Transverse colon (tissue), 4 donors: ENCODE data around the gene FDPS. TPM values are rescaled to one million over a fixed set of nuclear protein-coding genes. Genes with fewer than 3 reads are reported as not detected.

Experiments used
- DNase-seq: peaks from one replicate; pipeline ENCODE4 v3.0.0-alpha.2; 2019
- H3K27ac ChIP-seq, 4 donors: fragments of 200-600 bp; sonication (generic); 2 replicates each; pipeline ENCODE4 v1.5.1; 2016 to 2018; ENCODE audit warnings: inconsistent platforms in 4 of 4
- H3K27me3 ChIP-seq: fragments of 200-600 bp; sonication (generic); 2 replicates; pipeline ENCODE4 v1.5.1; 2017; ENCODE audit warnings: inconsistent platforms
- H3K36me3 ChIP-seq, 4 donors: fragments of 200-600 bp; sonication (generic); 2 replicates each; pipeline ENCODE4 v1.5.1; 2017 to 2019; ENCODE audit warnings: inconsistent platforms in 4 of 4
- H3K4me1 ChIP-seq, 4 donors: fragments of 200-600 bp; sonication (generic); 2 replicates each; pipeline ENCODE4 v1.5.1; 2017 to 2020; ENCODE audit warnings: inconsistent platforms in 4 of 4
- H3K4me3 ChIP-seq, 4 donors: fragments of 200-600 bp; sonication (generic); 1 replicate in 1 of 4; 2 replicates in 3 of 4; pipeline versions ENCODE4 v1.5.1 to v1.6.1; 2017 to 2019; ENCODE audit warnings: inconsistent platforms in 4 of 4
- H3K9me3 ChIP-seq, 2 donors: fragments of 200-600 bp; sonication (generic); 2 replicates each; pipeline ENCODE4 v1.5.1; 2017 to 2019; ENCODE audit warnings: inconsistent platforms in 2 of 2
- CTCF ChIP-seq, 5 experiments: fragments of 200-600 bp in 3 of 5; fragments of 450-650 bp in 2 of 5; sonication (generic) in 3 of 5; IDR thresholded peaks; 1 replicate in 2 of 5; 2 replicates in 3 of 5; pipeline ENCODE4 v1.5.1; 2016 to 2017; ENCODE audit warnings: antibody characterized with exemption in 5 of 5, inconsistent platforms in 3 of 5, mild to moderate bottlenecking in 2 of 5, moderate library complexity in 1 of 5
- EP300 ChIP-seq: sonication (generic); formaldehyde crosslinking; IDR thresholded peaks from one replicate; pipeline ENCODE4 v1.6.1; 2017; ENCODE audit warnings: antibody characterized with exemption, low read depth
- POLR2A ChIP-seq: fragments of 450-650 bp; IDR thresholded peaks from one replicate; pipeline ENCODE4 v1.6.1; 2016; ENCODE audit warnings: antibody characterized with exemption, mild to moderate bottlenecking, moderate library complexity
- POLR2AphosphoS5 ChIP-seq, 3 donors: sonication (generic); formaldehyde crosslinking; IDR thresholded peaks; one replicate each; pipeline ENCODE4 v1.6.1; 2016; ENCODE audit warnings: antibody characterized with exemption in 3 of 3
- WGBS, 2 donors: methylation state at CpG; one replicate each; pipeline ENCODE4 v1.1.5; 2018; ENCODE audit warnings: low coverage in 1 of 2; 5-methylcytosine and 5-hydroxymethylcytosine counted together
- in situ Hi-C, 4 donors: fragments of 200-750 bp; cut with MboI; loops; one replicate each; pipeline versions ENCODE4 v1.15.0 to v1.15.1; 2017; ENCODE audit warnings: low sequenced_read_pairs in 3 of 4, low pct_ligation_motif_present in 1 of 4, low pct_unique_long_range_greater_than_20kb in 1 of 4
- intact Hi-C: fragments of 100-400 bp; cut with DNase I; formaldehyde crosslinking; loops from one replicate; pipeline ENCODE4 v1.15.1; 2023; ENCODE audit warnings: low total_unique reads
- total RNA-seq, 4 donors: library from RNA; depleted of rRNA; stranded (reverse); fragments of >200 nt; gene quantifications; one replicate each; pipeline ENCODE4 v1.1.0, GENCODE V29; 2016

Gene FDPS
- total RNA-seq, 4 donors from 2014 or later, result 73.7 to 158 (median 104) TPM

- Histone ChIP-seq H3K36me3 (no peaks in the 10 kb centered on the region), H3K4me1 (peaks cover 5 to 24% (median 20%) of the 10 kb centered on the region in 4 donors), H3K27ac (peak overlapping the region; percentile 85 to 86 (median 85)), H3K4me3 (peak overlapping the region; percentile 56 to 90 (median 70)), H3K27me3 (no peaks in the 10 kb centered on the region), H3K9me3 (no peaks in the 10 kb centered on the region)
- 0% methylated on average over 27 of the region's 29 CpGs; no CpG with 5 or more reads in 1 of the 2 donors for WGBS, 2 donors
- intact Hi-C loops (loop anchor here (5.0 kb wide), 1 partner anchor 44 kb away; the partner anchor contains the start of gene RUSC1), in situ Hi-C loops (loop anchor here in 3 of 4 donors (5.0 to 10.0 kb wide), 2 partner anchors 44 to 47 kb away; partner anchors contain the start of gene RUSC1 (in 3 of the 3))
- TF ChIP-seq CTCF (IDR thresholded peaks at IDR 0.05) (peak; percentile 16 to 61 (median 26)), POLR2A (no peak)
- peak; percentile 74 for DNase-seq
Observed at GRCh38 chr1:155277902-155278688, 30.6 kb upstream of the FDPS start.

GRCh38 chr1:155278689-155279160, 29.9 kb upstream of the FDPS start:
- TF ChIP-seq CTCF (IDR thresholded peaks at IDR 0.05), result peak in 2 of 5 experiments; percentile 0 to 2
- no peak for TF ChIP-seq POLR2A
- Histone ChIP-seq H3K9me3 (no peaks in the 10 kb centered on the region), H3K27ac (peak overlapping the region in 1 of 4 donors; percentile 86), H3K4me3 (peak overlapping the region in 1 of 4 donors; percentile 90), H3K36me3 (no peaks in the 10 kb centered on the region), H3K4me1 (peaks cover 5 to 22% (median 18%) of the 10 kb centered on the region in 4 donors), H3K27me3 (no peaks in the 10 kb centered on the region)
- in situ Hi-C loops, result loop anchor here in 3 of 4 donors (5.0 to 10.0 kb wide), 2 partner anchors 44 to 46 kb away; partner anchors contain the start of gene RUSC1 (in 3 of the 3)
- DNase-seq, result no peak
- 59 to 63% methylated on average over 9 to 10 of the region's 10 CpGs for WGBS, 2 donors
- intact Hi-C loops, result loop anchor here (5.0 kb wide), 1 partner anchor 44 kb away; the partner anchor contains the start of gene RUSC1

GRCh38 chr1:155279268-155279667, 29.4 kb upstream of the FDPS start:
- no peak for DNase-seq
- in situ Hi-C loops (loop anchor here in 3 of 4 donors (5.0 to 10.0 kb wide), 2 partner anchors 43 to 46 kb away; partner anchors contain the start of gene RUSC1 (in 3 of the 3)), intact Hi-C loops (loop anchor here (5.0 kb wide), 1 partner anchor 43 kb away; the partner anchor contains the start of gene RUSC1)
- Histone ChIP-seq H3K27me3 (no peaks in the 10 kb centered on the region), H3K27ac (no peak overlapping the region), H3K4me1 (peaks cover 5 to 18% (median 14%) of the 10 kb centered on the region in 4 donors), H3K4me3 (no peak overlapping the region), H3K9me3 (no peaks in the 10 kb centered on the region), H3K36me3 (no peaks in the 10 kb centered on the region)
- TF ChIP-seq CTCF (IDR thresholded peaks at IDR 0.05), result no peak
- no peak for TF ChIP-seq EP300
- TF ChIP-seq POLR2A, result no peak
- no peak for TF ChIP-seq POLR2AphosphoS5 (IDR thresholded peaks at IDR 0.05)
- WGBS, 2 donors, result 60 to 79% methylated on average over 1 to 2 of the region's 2 CpGs

- in situ Hi-C loops (no loop called here), intact Hi-C loops (no loop called here)
Observed at GRCh38 chr1:155282488-155283091, 26.1 kb upstream of the FDPS start.

More at GRCh38 chr1:155282488-155283091, 26.1 kb upstream of the FDPS start:
- WGBS, 2 donors, result 85 to 94% methylated on average over 5 to 28 of the region's 29 CpGs
- TF ChIP-seq POLR2A (no peak), EP300 (no peak), CTCF (IDR thresholded peaks at IDR 0.05) (no peak), POLR2AphosphoS5 (IDR thresholded peaks at IDR 0.05) (no peak)
- Histone ChIP-seq H3K4me3 (no peak overlapping the region), H3K9me3 (no peaks in the 10 kb centered on the region), H3K27ac (no peak overlapping the region), H3K36me3 (no peaks in the 10 kb centered on the region), H3K27me3 (no peaks in the 10 kb centered on the region), H3K4me1 (peaks cover 0 to 12% (median 11%) of the 10 kb centered on the region in 4 donors)
- no peak for DNase-seq
